H1 (cell line): ENCODE data around the gene HS2ST1. TPM values are rescaled to one million over a fixed set of nuclear protein-coding genes. Genes with fewer than 3 reads are reported as not detected.

Experiments
- CTCF ChIA-PET: fragments of 300-600 bp; sonication (Branson Sonifier 250); formaldehyde crosslinking; loops from one replicate; lab custom pipeline; 2021; ENCODE audit not compliant: partially characterized antibody; lab: Charles Lee
- POLR2A ChIA-PET: fragments of 300-600 bp; sonication (Branson Sonifier 250); formaldehyde crosslinking; loops from one replicate; lab custom pipeline; 2021; ENCODE audit warnings: inconsistent platforms; ENCODE audit not compliant: partially characterized antibody; lab: Charles Lee
- DNase-seq, 2 experiments: peaks; one replicate each; pipeline versions ENCODE4 v3.0.0 to v3.0.0-alpha.2; 2010 to 2022; ENCODE audit warnings: low spot score in 2 of 2, low read depth in 1 of 2, mixed read lengths in 1 of 2
- FAIRE-seq: peaks from 2 replicates; lab custom pipeline; 2011; peaks lifted over from hg19 to GRCh38; lab: Jason Lieb, UNC
- H2AFZ ChIP-seq: 2 replicates; pipeline ENCODE4 v1.8.1; 2012; ENCODE audit warnings: low read length, inconsistent platforms
- H2AK5ac ChIP-seq: 2 replicates; pipeline ENCODE4 v1.6.1; 2013; ENCODE audit warnings: low read depth, low read length
- H2BK120ac ChIP-seq: replicated peaks from 2 replicates; pipeline ENCODE3; 2013; ENCODE audit warnings: low read depth, low read length, inconsistent platforms
- H2BK12ac ChIP-seq: 2 replicates; pipeline ENCODE4 v1.6.1; 2013; ENCODE audit warnings: low read depth, low read length
- H2BK15ac ChIP-seq: 2 replicates; pipeline ENCODE4 v1.6.1; 2013; ENCODE audit warnings: low read length
- H2BK20ac ChIP-seq: 2 replicates; pipeline ENCODE4 v1.6.1; 2013; ENCODE audit warnings: low read length
- H2BK5ac ChIP-seq: 2 replicates; pipeline ENCODE4 v1.6.1; 2013; ENCODE audit warnings: low read depth, low read length
- H3K14ac ChIP-seq: 2 replicates; pipeline ENCODE4 v1.6.1; 2013; ENCODE audit warnings: inconsistent platforms; ENCODE audit not compliant: insufficient read length
- H3K18ac ChIP-seq: 2 replicates; pipeline ENCODE4 v1.6.1; 2013; ENCODE audit warnings: low read length; ENCODE audit errors: extremely low read depth
- H3K23ac ChIP-seq: 2 replicates; pipeline ENCODE4 v1.6.1; 2013; ENCODE audit warnings: inconsistent platforms; ENCODE audit not compliant: insufficient read length
- H3K23me2 ChIP-seq: 2 replicates; pipeline ENCODE4 v1.6.1; 2013; ENCODE audit warnings: low read depth, low read length
- H3K27ac ChIP-seq: 2 replicates; pipeline ENCODE4 v1.6.1; 2011; ENCODE audit warnings: low read depth, low read length, inconsistent platforms
- H3K27me3 ChIP-seq, 4 experiments: replicated peaks in 1 of 4; 1 replicate in 1 of 4; 2 replicates in 3 of 4; pipeline versions ENCODE4 v1.6.1 to v1.8.1; 2011 to 2013; ENCODE audit warnings: low read length in 3 of 4, mild to moderate bottlenecking in 3 of 4, inconsistent platforms in 2 of 4, mixed read lengths in 2 of 4, moderate library complexity in 1 of 4; ENCODE audit not compliant: control insufficient read depth in 3 of 4, insufficient read depth in 3 of 4; ENCODE audit errors: extremely low read depth in 1 of 4
- H3K36me3 ChIP-seq, 4 experiments: 2 replicates each; pipeline versions ENCODE4 v1.6.1 to v1.8.1; 2011 to 2013; ENCODE audit warnings: mild to moderate bottlenecking in 4 of 4, low read length in 3 of 4, moderate library complexity in 2 of 4, control low read depth in 1 of 4, inconsistent platforms in 1 of 4; ENCODE audit not compliant: insufficient read depth in 4 of 4, control insufficient read depth in 2 of 4
- H3K4ac ChIP-seq: replicated peaks from 2 replicates; pipeline ENCODE3; 2013; ENCODE audit warnings: low read length, low read depth, mixed read lengths, inconsistent platforms; ENCODE audit not compliant: insufficient read length
- H3K4me1 ChIP-seq, 4 experiments: replicated peaks in 1 of 4; 1 replicate in 1 of 4; 2 replicates in 3 of 4; pipeline versions ENCODE4 v1.6.1 to v1.8.1; 2011 to 2013; ENCODE audit warnings: low read length in 3 of 4, inconsistent platforms in 2 of 4, mixed read lengths in 1 of 4; ENCODE audit not compliant: insufficient read depth in 4 of 4, control insufficient read depth in 3 of 4
- H3K4me2 ChIP-seq, 2 experiments: 2 replicates each; pipeline versions ENCODE4 v1.6.1 to v1.8.1; 2011 to 2013; ENCODE audit warnings: low read depth in 2 of 2, low read length in 2 of 2, control low read depth in 1 of 2, inconsistent platforms in 1 of 2, mild to moderate bottlenecking in 1 of 2; ENCODE audit not compliant: insufficient read depth in 1 of 2
- H3K4me3 ChIP-seq, 4 experiments: fragments of 200-600, 300-600 bp in 1 of 4; sonication (generic), shearing (Covaris generic), sonication (Bioruptor Twin) in 1 of 4; 2 replicates each; pipeline versions ENCODE4 v1.5.1 to v1.8.1; 2011 to 2016; ENCODE audit warnings: low read length in 4 of 4, low read depth in 3 of 4, control low read depth in 2 of 4, inconsistent platforms in 2 of 4, mild to moderate bottlenecking in 2 of 4, mixed read lengths in 1 of 4, moderate library complexity in 1 of 4; ENCODE audit not compliant: insufficient read depth in 2 of 4; ENCODE audit errors: extremely low read depth in 1 of 4
- H3K56ac ChIP-seq: replicated peaks from 2 replicates; pipeline ENCODE3; 2013; ENCODE audit warnings: low read depth, mild to moderate bottlenecking, mixed read lengths, low read length, inconsistent platforms; ENCODE audit not compliant: insufficient read length
- H3K79me1 ChIP-seq: 2 replicates; pipeline ENCODE4 v1.6.1; 2013; ENCODE audit warnings: low read depth, low read length, control low read depth
- H3K79me2 ChIP-seq, 2 experiments: 2 replicates each; pipeline versions ENCODE4 v1.6.1 to v1.8.1; 2012 to 2013; ENCODE audit warnings: low read length in 2 of 2, mild to moderate bottlenecking in 2 of 2, inconsistent platforms in 1 of 2; ENCODE audit not compliant: insufficient read depth in 2 of 2, control insufficient read depth in 1 of 2
- H3K9ac ChIP-seq, 4 experiments: replicated peaks in 1 of 4; 1 replicate in 1 of 4; 2 replicates in 3 of 4; pipeline versions ENCODE4 v1.6.1 to v1.8.1; 2011 to 2013; ENCODE audit warnings: low read depth in 3 of 4, low read length in 3 of 4, control low read depth in 2 of 4, mild to moderate bottlenecking in 2 of 4, moderate library complexity in 2 of 4, inconsistent platforms in 1 of 4; ENCODE audit errors: extremely low read depth in 1 of 4
- H3K9me3 ChIP-seq, 2 experiments: 2 replicates each; pipeline versions ENCODE4 v1.6.1 to v1.8.1; 2012 to 2013; ENCODE audit warnings: mild to moderate bottlenecking in 2 of 2, moderate library complexity in 2 of 2, control low read depth in 1 of 2, inconsistent platforms in 1 of 2, low read depth in 1 of 2, low read length in 1 of 2, mixed read lengths in 1 of 2; ENCODE audit not compliant: insufficient read depth in 2 of 2
- H4K20me1 ChIP-seq, 2 experiments: replicated peaks in 1 of 2; 2 replicates each; pipeline versions ENCODE3 to v1.8.1; 2011 to 2013; ENCODE audit warnings: inconsistent platforms in 2 of 2, low read length in 2 of 2, mild to moderate bottlenecking in 1 of 2; ENCODE audit not compliant: insufficient read depth in 2 of 2, control insufficient read depth in 1 of 2
- H4K5ac ChIP-seq: 2 replicates; pipeline ENCODE4 v1.6.1; 2013; ENCODE audit warnings: low read length, low read depth, mixed read lengths, inconsistent platforms; ENCODE audit not compliant: insufficient read length
- H4K8ac ChIP-seq: 2 replicates; pipeline ENCODE4 v1.8.0; 2013; ENCODE audit warnings: mild to moderate bottlenecking, moderate library complexity, low read length, inconsistent platforms; ENCODE audit not compliant: insufficient read depth; ENCODE audit errors: extremely low read depth
- H4K91ac ChIP-seq: replicated peaks from 2 replicates; pipeline ENCODE3; 2013; ENCODE audit warnings: low read length, mixed read lengths, inconsistent platforms; ENCODE audit not compliant: insufficient read length
- SIX5 ChIP-seq: IDR thresholded peaks from 2 replicates; pipeline ENCODE4 v1.6.1; 2011; ENCODE audit warnings: mild to moderate bottlenecking, low read depth, low read length
- TBP ChIP-seq: IDR thresholded peaks from 2 replicates; pipeline ENCODE4 v1.6.1; 2011; ENCODE audit warnings: low read depth, low read length, improper control_type of control experiment
- WGBS, 2 experiments: shearing (Covaris generic) in 1 of 2; methylation state at CpG; one replicate each; pipeline versions ENCODE4 v1.1.6 to v1.1.7; 2013 to 2015; ENCODE audit warnings: low lambda C conversion rate in 2 of 2, mixed read lengths in 2 of 2, inconsistent platforms in 1 of 2, low coverage in 1 of 2, missing lambda C conversion rate in 1 of 2; ENCODE audit not compliant: insufficient replicate concordance in 2 of 2, insufficient coverage in 1 of 2, insufficient read length in 1 of 2; ENCODE audit errors: extremely low coverage in 1 of 2, missing lambda C conversion rate in 1 of 2; 5-methylcytosine and 5-hydroxymethylcytosine counted together
- polyA plus RNA-seq, 7 experiments: library from polyadenylated mRNA; depleted of rRNA in 3 of 7; stranded (reverse) in 5 of 7; unstranded in 2 of 7; fragments of >200 nt in 5 of 7; fragments of 200-250 nt in 2 of 7; gene quantifications; 1 replicate in 5 of 7; 2 replicates in 1 of 7; 4 replicates in 1 of 7; pipeline versions ENCODE4 v1.2.1 to v1.2.3, GENCODE V29; 2011 to 2013; ENCODE audit warnings: missing spikeins in 2 of 7, mixed read lengths in 2 of 7
- total RNA-seq: library from RNA; stranded (reverse); fragmentation: NEBNext Ultra II Directional; extraction: Animal tissue kit (Norgen Biotek cat#: 25700); gene quantifications from 2 replicates; pipeline ENCODE4 v1.2.1, GENCODE V29; 2021

The HS2ST1 gene
- total and polyA plus RNA-seq, 2 of the 8 experiments (the other 6 are each of a cell fraction or from before 2014, with no cell fraction given): 5.2 to 28.3 TPM

DNA sequence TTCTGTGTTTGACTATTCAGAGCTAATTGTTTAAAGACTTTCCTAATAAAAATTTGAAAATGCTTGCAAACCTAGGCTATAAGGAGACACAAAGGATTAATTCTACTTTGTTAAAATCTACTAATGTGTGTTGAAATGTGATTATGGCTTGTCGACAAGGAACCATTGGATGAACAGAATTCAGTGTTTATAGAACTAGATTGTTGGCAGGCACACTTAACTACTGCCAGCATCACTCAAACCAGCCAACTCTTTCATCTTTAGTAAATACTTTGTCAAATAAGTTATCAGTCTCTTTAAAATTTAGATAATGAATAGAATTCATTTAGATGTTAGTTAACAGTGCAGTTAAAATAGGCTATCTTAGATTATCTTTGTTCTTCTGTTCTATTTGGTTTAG, 27.6 kb downstream of the HS2ST1 start:
- Histone ChIP-seq H2BK15ac (no peak overlapping the region), H4K20me1 (peaks cover 0 to 2% of the 10 kb centered on the region in 2 experiments), H3K4me3 (no peak overlapping the region), H2BK5ac (no peak overlapping the region), H3K14ac (no peak overlapping the region), H3K23ac (no peak overlapping the region), H4K5ac (no peak overlapping the region), H3K23me2 (no peaks in the 10 kb centered on the region), H3K9ac (no peak overlapping the region)
- no peak for FAIRE-seq
- CTCF ChIA-PET: interaction anchor here (0.7 to 2.5 kb wide), 2 partner anchors 11 to 99 kb away, joined by 3 to 7 read pairs; no protein-coding TSS in a partner anchor
- whole genome bisulfite sequencing, 2 experiments: 77% methylated on average over 1 of the region's 1 CpG; no CpG with 5 or more reads in 1 of the 2 experiments
- TF ChIP-seq SIX5 (no peak), TBP (no peak)
- TF ChIP-seq, all 59 proteins: peak for 0
- Histone ChIP-seq H4K8ac (no peak overlapping the region), H3K4me2 (no peak overlapping the region), H3K79me2 (peaks cover 6 to 96% of the 10 kb centered on the region in 2 experiments), H2AFZ (no peak overlapping the region), H4K91ac (no peak overlapping the region), H3K27ac (no peak overlapping the region), H3K4me1 (peaks cover 0 to 3% (median 1%) of the 10 kb centered on the region in 4 experiments; a peak in 2 of 7 replicates), H3K9me3 (no peaks in the 10 kb centered on the region), H3K27me3 (no peaks in the 10 kb centered on the region), H3K18ac (no peak overlapping the region), H3K4ac (no peak overlapping the region), H3K79me1 (peaks cover 4% of the 10 kb centered on the region; the same call in 1 of the 2 replicates), H2AK5ac (no peak overlapping the region), H2BK120ac (no peak overlapping the region), H3K56ac (no peak overlapping the region), H2BK20ac (no peak overlapping the region), H3K36me3 (no peaks in the 10 kb centered on the region), H2BK12ac (no peak overlapping the region)
- POLR2A ChIA-PET: no interaction called here
- DNase-seq: no peak
